Natural killer cell (primary cell): ENCODE measurements around the gene FZD8. TPM values are rescaled to one million over a fixed set of nuclear protein-coding genes. Genes with fewer than 3 reads are reported as not detected.

Experiments used
- ATAC-seq, 3 donors: fragments of 150-1000 bp in 2 of 3; fragments of 200-7000 bp in 1 of 3; cut with Tn5 transposase; 1 replicate in 1 of 3; 2 replicates in 2 of 3; pipeline ENCODE4 v1.10.0; 2021; ENCODE audit warnings: mild to moderate bottlenecking in 2 of 3, moderate library complexity in 2 of 3
- DNase-seq, 2 donors: peaks; one replicate each; pipeline versions ENCODE4 v3.0.0 to v3.0.0-alpha.2; 2013 to 2021; ENCODE audit warnings: mixed read lengths in 1 of 2
- H3K27ac ChIP-seq: one replicate; pipeline ENCODE4 v1.5.1; 2013; ENCODE audit warnings: mild to moderate bottlenecking, low read length
- H3K27me3 ChIP-seq: one replicate; pipeline ENCODE4 v1.6.1; 2013; ENCODE audit warnings: low read length; ENCODE audit not compliant: control insufficient read depth, insufficient read depth
- H3K36me3 ChIP-seq: one replicate; pipeline ENCODE4 v1.6.1; 2013; ENCODE audit warnings: low read length; ENCODE audit not compliant: control insufficient read depth, insufficient read depth
- H3K4me1 ChIP-seq: one replicate; pipeline ENCODE4 v1.6.1; 2013; ENCODE audit warnings: low read length; ENCODE audit not compliant: control insufficient read depth, insufficient read depth
- H3K4me3 ChIP-seq: one replicate; pipeline ENCODE4 v1.5.1; 2013; ENCODE audit warnings: low read length
- H3K9me3 ChIP-seq: one replicate; pipeline ENCODE4 v1.6.1; 2013; ENCODE audit warnings: low read length; ENCODE audit not compliant: control insufficient read depth, insufficient read depth
- H3K27ac Mint-ChIP-seq, 2 donors: one replicate each; pipeline ENCODE4 v1.8.0; 2022; ENCODE audit warnings: mild to moderate bottlenecking in 2 of 2, mixed read lengths in 2 of 2, moderate library complexity in 1 of 2
- H3K27me3 Mint-ChIP-seq, 2 donors: one replicate each; pipeline ENCODE4 v1.8.0; 2022; ENCODE audit warnings: low read depth in 2 of 2, mixed read lengths in 2 of 2
- H3K36me3 Mint-ChIP-seq: one replicate; pipeline ENCODE4 v1.8.0; 2022; ENCODE audit warnings: mixed read lengths
- H3K4me1 Mint-ChIP-seq, 2 donors: one replicate each; pipeline ENCODE4 v1.8.0; 2022; ENCODE audit warnings: mixed read lengths in 2 of 2
- H3K4me3 Mint-ChIP-seq: one replicate; pipeline ENCODE4 v1.8.0; 2022; ENCODE audit warnings: mild to moderate bottlenecking, moderate library complexity, mixed read lengths
- H3K9me3 Mint-ChIP-seq, 2 donors: one replicate each; pipeline ENCODE4 v1.8.0; 2022; ENCODE audit warnings: mixed read lengths in 2 of 2
- CTCF ChIP-seq: fragments of 200-600 bp; IDR thresholded peaks from one replicate; pipeline ENCODE4 v1.8.0; 2022; ENCODE audit warnings: antibody characterized with exemption
- WGBS: methylation state at CpG from one replicate; pipeline ENCODE4 v1.1.7; 2013; ENCODE audit warnings: missing lambda C conversion rate; ENCODE audit not compliant: insufficient coverage; 5-methylcytosine and 5-hydroxymethylcytosine counted together
- intact Hi-C: fragments of 100-400 bp; cut with micrococcal nuclease; formaldehyde crosslinking; loops from one replicate; pipeline ENCODE4 v1.14.2; 2022
- total RNA-seq, 4 donors: library from RNA; stranded (reverse); fragments of 120-200 nt in 1 of 4; gene quantifications; one replicate each; pipeline versions ENCODE4 v1.2.3 to v1.2.4, GENCODE V29; 2013 to 2022

FZD8 gene
- total RNA-seq, 3 donors from 2014 or later (not counting 1 experiment from before 2014, with no cell fraction given), result 0.85 to 1.4 (median 1.4) TPM

- Histone ChIP-seq H3K27ac (no peak overlapping the region), H3K27me3 (peaks cover 16% of the 10 kb centered on the region), H3K36me3 (no peaks in the 10 kb centered on the region), H3K9me3 (no peaks in the 10 kb centered on the region), H3K4me1 (no peaks in the 10 kb centered on the region), H3K4me3 (no peak overlapping the region)
- ATAC-seq, result no peak
- Mint-ChIP-seq H3K36me3 (no peaks in the 10 kb centered on the region), H3K27me3 (peaks cover 37 to 52% of the 10 kb centered on the region in 2 donors), H3K4me1 (peaks cover 5% of the 10 kb centered on the region in 2 donors), H3K4me3 (no peak overlapping the region), H3K27ac (no peak overlapping the region), H3K9me3 (no peaks in the 10 kb centered on the region)
- intact Hi-C loops, result no loop called here
- WGBS, result 49% methylated on average over 9 of the region's 12 CpGs
- no peak for TF ChIP-seq CTCF
- DNase-seq, result no peak
These were observed 8.8 kb downstream of the FZD8 start for GRCh38 chr10:35633006-35633980.

DNA sequence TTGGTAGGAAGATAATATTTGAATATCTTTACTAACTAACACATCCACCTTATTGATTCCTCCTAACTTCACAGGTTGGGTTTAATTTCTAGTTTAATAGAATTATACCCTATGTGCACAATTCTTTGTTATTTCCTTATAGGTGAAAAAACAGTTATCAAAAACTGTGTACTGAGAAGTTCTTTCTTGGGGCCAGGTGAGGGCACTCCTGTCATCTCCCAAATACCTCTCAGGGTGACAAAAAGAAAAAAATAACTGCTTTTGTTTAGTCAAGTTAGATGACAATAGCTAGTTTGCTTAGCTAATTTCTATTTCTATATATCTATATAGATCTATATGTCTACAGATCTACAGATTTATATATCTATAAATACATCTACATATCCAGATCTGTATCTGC, 10.1 kb downstream of the FZD8 start:
- H3K27me3 Mint-ChIP-seq, result peaks cover 30 to 41% of the 10 kb centered on the region in 2 donors
- DNase-seq, result no peak
- no peak overlapping the region for H3K27ac Mint-ChIP-seq
- peaks cover 0 to 5% of the 10 kb centered on the region in 2 donors for H3K4me1 Mint-ChIP-seq
- no peak overlapping the region for H3K4me3 Mint-ChIP-seq
- Histone ChIP-seq H3K36me3 (no peaks in the 10 kb centered on the region), H3K4me1 (no peaks in the 10 kb centered on the region), H3K27me3 (peaks cover 10% of the 10 kb centered on the region), H3K4me3 (no peak overlapping the region), H3K9me3 (no peaks in the 10 kb centered on the region), H3K27ac (no peak overlapping the region)
- no peaks in the 10 kb centered on the region for H3K9me3 Mint-ChIP-seq
- intact Hi-C loops, result no loop called here
- H3K36me3 Mint-ChIP-seq, result no peaks in the 10 kb centered on the region
- TF ChIP-seq CTCF, result no peak
- ATAC-seq, result no peak

- Mint-ChIP-seq H3K27ac (no peak overlapping the region), H3K9me3 (no peaks in the 10 kb centered on the region), H3K36me3 (no peaks in the 10 kb centered on the region), H3K4me1 (peaks cover 0 to 5% of the 10 kb centered on the region in 2 donors), H3K27me3 (peaks cover 25 to 34% of the 10 kb centered on the region in 2 donors), H3K4me3 (no peak overlapping the region)
- ATAC-seq (no peak), DNase-seq (no peak)
- Histone ChIP-seq H3K27ac (no peak overlapping the region), H3K4me3 (no peak overlapping the region), H3K4me1 (no peaks in the 10 kb centered on the region), H3K27me3 (peaks cover 4% of the 10 kb centered on the region), H3K9me3 (no peaks in the 10 kb centered on the region), H3K36me3 (no peaks in the 10 kb centered on the region)
- intact Hi-C loops, result no loop called here
- TF ChIP-seq CTCF, result no peak
- WGBS, result 31% methylated on average over 1 of the region's 1 CpG
These were observed 10.7 kb downstream of the FZD8 start for GRCh38 chr10:35631404-35631803.
